ENCODE results near the gene NT5C.

NT5C gene

GRCh38 chr17:75116737-75117136, 14.8 kb downstream of the NT5C start:
- no peak for DNase-seq (ENCODE audit: low read depth, low spot score)

GRCh38 chr17:75115555-75115954, 16.0 kb downstream of the NT5C start:
- DNase-seq (ENCODE audit: low read depth, low spot score) = no peak

- no peak for DNase-seq (ENCODE audit: low read depth, low spot score)
These were observed 16.8 kb downstream of the NT5C start for GRCh38 chr17:75114552-75115314.

- peak; percentile 85 for DNase-seq (ENCODE audit: low read depth, low spot score)
These were observed 17.6 kb downstream of the NT5C start for GRCh38 chr17:75113798-75114551.

- DNase-seq (ENCODE audit: low read depth, low spot score) = no peak
These were observed 19.7 kb downstream of the NT5C start for GRCh38 chr17:75111777-75112335.

- DNase-seq (ENCODE audit: low read depth, low spot score) = no peak
These were observed 21.2 kb downstream of the NT5C start for GRCh38 chr17:75110234-75110937.

- peak; percentile 78 for DNase-seq (ENCODE audit: low read depth, low spot score)
These were observed 21.9 kb downstream of the NT5C start, which contains the start of gene ARMC7 for GRCh38 chr17:75109407-75110233. Gene ARMC7 (plus strand): TSS chr17:75109969. CDS start chr17:75110289, 320 bp downstream.

GRCh38 chr17:75109046-75109406, 22.5 kb downstream of the NT5C start:
- no peak for DNase-seq (ENCODE audit: low read depth, low spot score)

- DNase-seq (ENCODE audit: low read depth, low spot score) = no peak
These were observed 23.3 kb downstream of the NT5C start for GRCh38 chr17:75108193-75108592.

- DNase-seq (ENCODE audit: low read depth, low spot score) = no peak
These were observed 26.1 kb downstream of the NT5C start for GRCh38 chr17:75105126-75106080.

- DNase-seq (ENCODE audit: low read depth, low spot score) = no peak
These were observed 27.7 kb downstream of the NT5C start for GRCh38 chr17:75103601-75104554.

GRCh38 chr17:75102385-75102821, 29.1 kb downstream of the NT5C start:
- no peak for DNase-seq (ENCODE audit: low read depth, low spot score)

- no peak for DNase-seq (ENCODE audit: low read depth, low spot score)
These were observed 31.5 kb downstream of the NT5C start for GRCh38 chr17:75099881-75100595.

- no peak for DNase-seq (ENCODE audit: low read depth, low spot score)
These were observed 32.7 kb downstream of the NT5C start for GRCh38 chr17:75098861-75099260.

- DNase-seq (ENCODE audit: low read depth, low spot score) = no peak
These were observed 33.7 kb downstream of the NT5C start for GRCh38 chr17:75097865-75098264.

- no peak for DNase-seq (ENCODE audit: low read depth, low spot score)
These were observed 35.4 kb downstream of the NT5C start for GRCh38 chr17:75096082-75096625.

GRCh38 chr17:75094871-75095399, 36.6 kb downstream of the NT5C start:
- DNase-seq (ENCODE audit: low read depth, low spot score) = no peak
